Type B pancreatic cell (in vitro differentiated cells): Measurements from ENCODE around the gene ZNF205. TPM values are rescaled to one million over a fixed set of nuclear protein-coding genes. Genes with fewer than 3 reads are reported as not detected.

Source experiments
- DNase-seq: peaks from one replicate; pipeline ENCODE4 v3.0.0; 2021; ENCODE audit warnings: mixed read lengths; ENCODE audit not compliant: unreplicated experiment; ENCODE audit errors: extremely low spot score
- H3K27ac Mint-ChIP-seq: 2 replicates; pipeline ENCODE4 v1.8.0; 2021; ENCODE audit warnings: mild to moderate bottlenecking, mixed read lengths
- H3K27me3 Mint-ChIP-seq: 2 replicates; pipeline ENCODE4 v1.8.0; 2021; ENCODE audit warnings: mixed read lengths
- H3K36me3 Mint-ChIP-seq: 2 replicates; pipeline ENCODE4 v1.8.0; 2021; ENCODE audit warnings: mixed read lengths
- H3K4me1 Mint-ChIP-seq: one replicate; pipeline ENCODE4 v1.8.0; 2021; ENCODE audit warnings: mixed read lengths; ENCODE audit not compliant: unreplicated experiment
- H3K4me3 Mint-ChIP-seq: 2 replicates; pipeline ENCODE4 v1.8.0; 2021; ENCODE audit warnings: mild to moderate bottlenecking, mixed read lengths
- H3K9me3 Mint-ChIP-seq: 2 replicates; pipeline ENCODE4 v1.8.0; 2021; ENCODE audit warnings: mixed read lengths
- CTCF ChIP-seq: fragments of 200-600 bp; sonication (generic); conservative IDR thresholded peaks from 2 replicates; pipeline ENCODE4 v1.5.0; 2021; ENCODE audit warnings: antibody characterized with exemption, mild to moderate bottlenecking
- total RNA-seq: library from RNA; stranded (reverse); gene quantifications from 2 replicates; pipeline ENCODE4 v1.2.1, GENCODE V29; 2021; ENCODE audit warnings: low replicate concordance

The ZNF205 gene
- total RNA-seq, 1 donor from 2014 or later = 15.0 TPM

GRCh38 chr16:3087243-3088235 is 24.8 kb upstream of the ZNF205 start:
- Mint-ChIP-seq H3K4me1 (peaks cover 14% of the 10 kb centered on the region), H3K9me3 (no peaks in the 10 kb centered on the region), H3K27ac (no peak overlapping the region), H3K36me3 (no peaks in the 10 kb centered on the region), H3K27me3 (no peaks in the 10 kb centered on the region), H3K4me3 (no peak overlapping the region)
- DNase-seq = no peak
- TF ChIP-seq CTCF = peak; percentile 38

GRCh38 chr16:3088450-3088849 is 23.9 kb upstream of the ZNF205 start:
- H3K9me3 Mint-ChIP-seq = no peaks in the 10 kb centered on the region
- H3K27me3 Mint-ChIP-seq = peaks cover 3% of the 10 kb centered on the region
- no peak overlapping the region for H3K4me3 Mint-ChIP-seq
- no peak overlapping the region for H3K27ac Mint-ChIP-seq
- H3K36me3 Mint-ChIP-seq = no peaks in the 10 kb centered on the region
- TF ChIP-seq CTCF = no peak
- H3K4me1 Mint-ChIP-seq = peaks cover 14% of the 10 kb centered on the region
- no peak for DNase-seq

- Mint-ChIP-seq H3K9me3 (no peaks in the 10 kb centered on the region), H3K4me1 (peaks cover 14% of the 10 kb centered on the region), H3K27ac (no peak overlapping the region), H3K4me3 (no peak overlapping the region), H3K27me3 (peaks cover 3% of the 10 kb centered on the region), H3K36me3 (no peaks in the 10 kb centered on the region)
- TF ChIP-seq CTCF = no peak
- DNase-seq = no peak
Measured at GRCh38 chr16:3088925-3089716, 23.3 kb upstream of the ZNF205 start.

- no peak overlapping the region for H3K4me3 Mint-ChIP-seq
- no peak overlapping the region for H3K27ac Mint-ChIP-seq
- no peaks in the 10 kb centered on the region for H3K9me3 Mint-ChIP-seq
- H3K27me3 Mint-ChIP-seq = peaks cover 7% of the 10 kb centered on the region
- no peak for TF ChIP-seq CTCF
- H3K4me1 Mint-ChIP-seq = peaks cover 14% of the 10 kb centered on the region
- no peak for DNase-seq
- H3K36me3 Mint-ChIP-seq = no peaks in the 10 kb centered on the region
Measured at GRCh38 chr16:3089717-3090592, 22.4 kb upstream of the ZNF205 start.

DNA sequence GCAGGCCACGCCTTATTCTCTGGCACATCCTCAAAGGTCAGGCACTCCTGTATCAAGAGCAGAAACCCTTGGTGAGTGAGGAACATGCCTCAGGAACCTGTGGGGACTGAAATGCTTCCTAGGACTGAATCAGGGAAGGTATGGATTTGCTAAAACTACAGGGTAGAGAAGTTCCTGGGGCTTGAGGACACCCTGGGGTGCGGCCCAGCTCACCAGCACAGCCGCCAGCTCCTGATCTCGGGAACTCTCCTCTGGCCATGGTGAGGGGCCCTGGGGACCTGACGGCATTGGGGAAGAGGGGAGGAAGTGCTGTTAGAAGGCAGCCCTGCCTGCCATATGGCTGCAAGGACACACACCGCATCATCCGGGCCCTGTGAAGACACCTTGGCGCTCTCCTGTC is 20.8 kb upstream of the ZNF205 start:
- H3K27me3 Mint-ChIP-seq = peaks cover 9% of the 10 kb centered on the region

More for the DNA sequence above, 20.8 kb upstream of the ZNF205 start:
- Mint-ChIP-seq H3K36me3 (no peaks in the 10 kb centered on the region), H3K4me3 (no peak overlapping the region), H3K27ac (no peak overlapping the region), H3K9me3 (no peaks in the 10 kb centered on the region), H3K4me1 (peaks cover 14% of the 10 kb centered on the region)
- DNase-seq = no peak
- no peak for TF ChIP-seq CTCF
